GM12874 (cell line): ENCODE results near the gene BPHL.

Experiments
- TF ChIP-seq, protein P1 (sequence below): IDR thresholded peaks from 2 replicates; pipeline ENCODE4 v1.5.1; 2011; ENCODE audit warnings: low read depth, mild to moderate bottlenecking, control low read depth, low read length, moderate library complexity; ENCODE audit not compliant: insufficient read depth

BPHL gene

DNA sequence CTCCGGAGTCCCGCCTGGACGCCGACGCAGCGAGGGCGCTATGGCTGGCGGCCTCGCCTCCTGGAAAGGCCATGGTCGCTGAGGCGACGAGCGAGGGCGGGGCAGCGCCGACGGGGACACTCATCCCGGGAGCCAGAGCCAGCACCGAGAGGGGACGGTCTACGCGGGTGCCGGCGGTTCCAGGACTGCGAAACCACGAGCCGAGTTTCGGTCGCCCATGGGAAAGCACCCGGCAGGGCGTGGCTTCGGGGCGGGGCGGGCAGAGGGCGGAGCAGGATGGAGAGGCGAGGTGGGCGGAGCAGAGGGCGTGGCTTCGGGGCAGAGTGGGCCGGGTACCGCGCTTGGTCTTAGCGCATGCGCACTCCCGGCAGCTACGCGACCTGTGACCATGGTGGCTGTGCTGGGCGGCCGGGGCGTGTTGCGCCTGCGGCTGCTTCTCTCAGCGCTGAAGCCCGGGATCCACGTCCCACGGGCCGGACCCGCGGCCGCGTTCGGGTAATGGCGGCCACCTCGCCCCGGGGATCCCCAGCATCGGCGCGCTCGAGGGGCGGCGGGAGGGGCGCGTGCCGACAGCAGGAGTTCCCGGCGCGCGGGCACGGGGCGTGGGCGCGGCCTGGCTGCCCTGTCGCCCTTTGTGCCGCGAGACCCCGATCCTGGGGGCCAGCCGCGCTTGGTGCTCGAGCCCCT is at the start of gene BPHL:
BPHL (plus strand) TSS at position 359 of the 687 bp plus-strand sequence; CDS start at position 389, 30 bp downstream.
- TF ChIP-seq, protein P1, sequence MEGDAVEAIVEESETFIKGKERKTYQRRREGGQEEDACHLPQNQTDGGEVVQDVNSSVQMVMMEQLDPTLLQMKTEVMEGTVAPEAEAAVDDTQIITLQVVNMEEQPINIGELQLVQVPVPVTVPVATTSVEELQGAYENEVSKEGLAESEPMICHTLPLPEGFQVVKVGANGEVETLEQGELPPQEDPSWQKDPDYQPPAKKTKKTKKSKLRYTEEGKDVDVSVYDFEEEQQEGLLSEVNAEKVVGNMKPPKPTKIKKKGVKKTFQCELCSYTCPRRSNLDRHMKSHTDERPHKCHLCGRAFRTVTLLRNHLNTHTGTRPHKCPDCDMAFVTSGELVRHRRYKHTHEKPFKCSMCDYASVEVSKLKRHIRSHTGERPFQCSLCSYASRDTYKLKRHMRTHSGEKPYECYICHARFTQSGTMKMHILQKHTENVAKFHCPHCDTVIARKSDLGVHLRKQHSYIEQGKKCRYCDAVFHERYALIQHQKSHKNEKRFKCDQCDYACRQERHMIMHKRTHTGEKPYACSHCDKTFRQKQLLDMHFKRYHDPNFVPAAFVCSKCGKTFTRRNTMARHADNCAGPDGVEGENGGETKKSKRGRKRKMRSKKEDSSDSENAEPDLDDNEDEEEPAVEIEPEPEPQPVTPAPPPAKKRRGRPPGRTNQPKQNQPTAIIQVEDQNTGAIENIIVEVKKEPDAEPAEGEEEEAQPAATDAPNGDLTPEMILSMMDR = no peak

DNA sequence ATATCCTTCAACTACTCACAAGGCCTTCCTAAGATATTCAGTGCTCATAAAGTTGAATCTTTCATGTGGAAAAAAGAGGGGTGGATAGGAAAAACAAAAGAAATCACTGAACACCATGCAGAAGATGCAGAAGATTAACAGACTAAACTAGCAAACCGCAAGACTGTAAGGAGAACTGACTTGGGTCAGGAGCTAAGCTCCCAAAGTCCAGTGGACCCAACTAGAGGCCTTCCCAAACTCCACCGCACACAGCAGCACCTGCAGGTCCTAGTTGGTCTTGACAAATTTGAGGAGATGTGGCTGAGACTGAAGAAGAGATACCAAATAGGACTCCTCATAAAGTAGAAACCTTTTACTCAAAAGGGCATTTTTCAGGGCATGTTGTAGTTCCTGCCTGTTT is 46.9 kb upstream of the BPHL start:
- TF ChIP-seq, protein P1 = no peak

DNA sequence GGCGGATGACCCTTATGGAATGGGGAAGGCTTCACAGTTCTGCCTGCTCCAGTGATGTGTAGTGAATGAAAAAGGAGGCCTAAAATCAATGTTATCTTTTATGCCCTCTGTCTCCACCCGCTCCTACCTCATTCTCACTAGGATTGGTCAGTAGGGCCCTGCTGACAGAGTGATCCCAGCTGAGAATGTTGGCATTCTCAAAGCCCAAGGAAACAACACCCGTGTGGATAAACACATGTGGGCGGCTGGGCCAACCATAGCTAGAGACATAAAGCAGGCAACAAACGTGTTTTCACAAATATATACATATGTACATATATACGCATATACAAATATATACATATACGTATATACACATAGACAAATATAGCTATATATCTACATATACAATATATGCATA is 45.7 kb upstream of the BPHL start:
- TF ChIP-seq, protein P1 = no peak

DNA sequence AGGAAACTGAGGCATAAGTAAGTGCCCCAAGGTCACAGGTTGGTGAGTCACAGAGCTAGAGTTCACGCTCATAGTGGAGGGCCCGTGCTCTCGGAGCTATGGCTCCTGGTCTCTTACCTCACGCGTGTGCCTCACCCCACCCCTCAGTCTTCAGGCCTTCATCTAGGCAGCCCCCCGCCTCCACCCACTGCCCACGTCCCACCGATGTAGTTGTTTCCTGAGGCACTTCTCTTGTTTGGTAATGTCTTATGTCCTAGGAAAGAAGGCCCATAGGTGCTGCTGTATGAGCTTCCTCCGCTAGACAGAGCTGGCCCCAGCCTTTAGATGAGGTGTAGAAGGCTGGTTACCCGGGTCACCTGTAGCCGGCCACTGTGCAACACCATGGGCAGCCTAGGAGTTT is 45.1 kb upstream of the BPHL start:
- TF ChIP-seq, protein P1 = no peak

DNA sequence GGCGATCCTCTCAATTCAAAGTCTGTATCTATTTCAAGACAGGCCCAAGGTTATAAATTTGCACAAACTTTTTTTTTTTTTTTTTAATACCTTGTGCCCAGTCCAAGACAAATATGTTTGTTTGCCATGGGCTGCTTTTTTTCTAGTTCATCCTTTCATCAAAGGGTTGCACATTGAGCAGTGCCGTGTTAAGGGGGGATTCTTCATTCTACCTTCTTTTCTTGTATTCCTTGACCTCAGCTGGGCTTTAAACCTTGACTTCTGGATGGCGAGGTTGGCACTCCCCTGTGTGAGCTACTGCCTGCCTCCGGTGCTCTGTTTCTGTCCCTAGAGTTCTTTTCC is 42.8 kb upstream of the BPHL start:
- TF ChIP-seq, protein P1 = no peak

DNA sequence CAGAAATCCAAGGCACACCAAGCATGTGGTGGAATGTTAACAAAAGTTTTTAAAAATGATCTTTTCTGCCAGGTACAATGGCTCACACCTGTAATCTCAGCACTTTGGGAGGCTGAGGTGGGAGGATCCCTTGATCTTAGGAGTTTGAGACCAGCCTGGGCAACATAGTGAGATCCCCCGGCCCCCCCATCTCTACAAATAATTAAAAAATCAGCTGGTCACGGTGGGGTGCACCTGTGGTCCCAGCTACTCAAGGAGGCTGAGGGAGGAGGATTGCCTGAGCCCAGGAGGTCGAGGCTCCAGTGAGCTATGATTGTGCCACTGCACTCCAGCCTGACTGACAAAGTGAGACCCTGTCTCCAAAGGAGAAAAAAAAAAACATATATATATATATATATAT is 42.2 kb upstream of the BPHL start:
- TF ChIP-seq, protein P1 = no peak

DNA sequence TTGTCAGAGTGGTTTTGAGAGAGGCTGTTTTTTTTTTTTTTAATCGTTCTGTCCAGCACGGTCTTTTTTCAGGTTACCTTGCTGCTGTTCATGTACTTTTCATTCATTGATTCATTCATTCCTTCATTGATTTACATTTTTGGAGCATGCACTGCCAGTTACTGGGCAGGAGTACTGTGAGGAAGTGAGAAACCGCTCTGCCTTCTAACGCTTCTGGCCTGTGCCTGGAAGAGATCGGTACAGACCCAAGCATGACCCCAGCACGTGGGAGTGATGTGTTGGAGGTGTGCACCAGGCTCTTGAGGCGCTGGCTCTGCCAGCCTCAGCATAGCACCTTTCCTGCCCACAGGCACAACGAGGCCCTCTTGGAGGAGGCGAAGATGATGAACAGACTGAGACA is 41.1 kb upstream of the BPHL start:
- TF ChIP-seq, protein P1 = no peak
